HepG2 (cell line): ENCODE results near the gene CDC34. TPM values are rescaled to one million over a fixed set of nuclear protein-coding genes. Genes with fewer than 3 reads are reported as not detected.
A peak's percentile ranks its signal among the peaks of the same experiment; 100 is the strongest.

Source experiments
- CENPT ChIP-seq: sonication (generic); formaldehyde crosslinking; IDR thresholded peaks from 2 replicates; pipeline ENCODE4 v1.8.0; 2022; ENCODE audit warnings: low read depth, mild to moderate bottlenecking, moderate library complexity, missing genetic modification reagents
- FOSL1 ChIP-seq: sonication (generic); formaldehyde crosslinking; IDR thresholded peaks from 2 replicates; pipeline ENCODE4 v1.9.0; 2021; ENCODE audit warnings: missing genetic modification reagents, borderline replicate concordance
- KDM1A ChIP-seq: IDR thresholded peaks from 2 replicates; pipeline ENCODE4 v1.6.1; 2016; ENCODE audit warnings: missing compliant biosample characterization
- NFATC3 ChIP-seq: sonication (generic); formaldehyde crosslinking; IDR thresholded peaks from 2 replicates; pipeline ENCODE4 v1.5.1; 2020; ENCODE audit warnings: mild to moderate bottlenecking, missing genetic modification reagents
- NFYB ChIP-seq: sonication (generic); formaldehyde crosslinking; IDR thresholded peaks from 2 replicates; pipeline ENCODE4 v1.4.0; 2020; ENCODE audit warnings: missing genetic modification reagents
- PHF20 ChIP-seq: sonication (generic); formaldehyde crosslinking; IDR thresholded peaks from 2 replicates; pipeline ENCODE4 v1.5.0; 2020; ENCODE audit warnings: mild to moderate bottlenecking, missing genetic modification reagents
- RFXANK ChIP-seq: IDR thresholded peaks from 2 replicates; pipeline ENCODE4 v1.6.1; 2016
- SP2 ChIP-seq: sonication (generic); formaldehyde crosslinking; IDR thresholded peaks from 2 replicates; pipeline ENCODE4 v1.5.1; 2020; ENCODE audit warnings: mild to moderate bottlenecking, missing genetic modification reagents
- SP5 ChIP-seq: IDR thresholded peaks from 2 replicates; pipeline ENCODE4 v1.6.1; 2016; ENCODE audit warnings: low read depth, borderline replicate concordance
- SUZ12 ChIP-seq: fragments of 150-350 bp; IDR thresholded peaks from 2 replicates; pipeline ENCODE4 v1.6.1; 2014; ENCODE audit warnings: low read depth, low read length
- TAF15 ChIP-seq: fragments of 200-400 bp; formaldehyde crosslinking; IDR thresholded peaks from one replicate; pipeline ENCODE4 v1.6.1; 2018; ENCODE audit warnings: mild to moderate bottlenecking, low read depth, low read length; ENCODE audit not compliant: poor library complexity, severe bottlenecking
- TBP ChIP-seq: sonication (generic); formaldehyde crosslinking; IDR thresholded peaks from 2 replicates; pipeline ENCODE4 v1.5.0; 2020; ENCODE audit warnings: missing genetic modification reagents
- TRIM24 ChIP-seq: sonication (generic); formaldehyde crosslinking; IDR thresholded peaks from 2 replicates; pipeline ENCODE4 v1.8.0; 2022; ENCODE audit warnings: mild to moderate bottlenecking, missing genetic modification reagents
- XRCC5 ChIP-seq: fragments of 200-400 bp; formaldehyde crosslinking; optimal IDR thresholded peaks from 2 replicates; pipeline ENCODE3; 2017; ENCODE audit warnings: mild to moderate bottlenecking, low read length
- ZBTB20 ChIP-seq: sonication (generic); formaldehyde crosslinking; IDR thresholded peaks from 2 replicates; pipeline ENCODE4 v1.8.1; 2023; ENCODE audit warnings: missing genetic modification reagents, low read depth, mild to moderate bottlenecking, borderline replicate concordance
- ZBTB7A ChIP-seq: sonication (generic); formaldehyde crosslinking; IDR thresholded peaks from 2 replicates; pipeline ENCODE4 v1.8.0; 2022; ENCODE audit warnings: mild to moderate bottlenecking, missing genetic modification reagents
- ZNF562 ChIP-seq: sonication (generic); formaldehyde crosslinking; IDR thresholded peaks from 2 replicates; pipeline ENCODE4 v1.8.0; 2022; ENCODE audit warnings: missing genetic modification reagents, borderline replicate concordance
- ZNF570 ChIP-seq: sonication (generic); formaldehyde crosslinking; IDR thresholded peaks from 2 replicates; pipeline ENCODE4 v1.4.0; 2020; ENCODE audit warnings: mild to moderate bottlenecking, missing genetic modification reagents, borderline replicate concordance
- polyA plus RNA-seq, 8 experiments: library from polyadenylated mRNA; depleted of rRNA in 3 of 8; stranded (reverse) in 7 of 8; unstranded in 1 of 8; fragments of >200 nt; fragmentation: Illumina TruSeq in 4 of 8; extraction: Trizol in 4 of 8; gene quantifications; 2 replicates each; pipeline versions ENCODE4 v1.2.1 to v1.2.3, GENCODE V29; 2011 to 2016; ENCODE audit warnings: low read depth in 4 of 8, missing spikeins in 1 of 8, mixed read lengths in 1 of 8; ENCODE audit not compliant: insufficient read depth in 1 of 8
- total RNA-seq, 5 experiments: library from RNA; depleted of rRNA; stranded (reverse); fragments of >200 nt; fragmentation: Illumina TruSeq; extraction: Trizol; gene quantifications; 2 replicates each; pipeline ENCODE4 v1.2.3, GENCODE V29; 2016; ENCODE audit warnings: low read depth in 1 of 5
- TF ChIP-seq, protein P1 (sequence below): sonication (generic); formaldehyde crosslinking; IDR thresholded peaks from 2 replicates; pipeline ENCODE4 v1.4.0; 2020; ENCODE audit warnings: missing genetic modification reagents
- TF ChIP-seq, protein P2 (sequence below): sonication (generic); formaldehyde crosslinking; IDR thresholded peaks from 2 replicates; pipeline ENCODE4 v1.4.0; 2020; ENCODE audit warnings: missing genetic modification reagents, low read depth, mild to moderate bottlenecking, borderline replicate concordance
- TF ChIP-seq, protein P3 (sequence below): sonication (generic); formaldehyde crosslinking; IDR thresholded peaks from 2 replicates; pipeline ENCODE4 v1.8.1; 2023; ENCODE audit warnings: missing genetic modification reagents, mild to moderate bottlenecking, borderline replicate concordance
- TF ChIP-seq, protein P4 (sequence below): sonication (generic); formaldehyde crosslinking; conservative IDR thresholded peaks from 2 replicates; pipeline ENCODE4 v1.4.0; 2020; ENCODE audit warnings: missing genetic modification reagents
- TF ChIP-seq, protein P5 (sequence below): sonication (generic); formaldehyde crosslinking; IDR thresholded peaks from 2 replicates; pipeline ENCODE4 v1.9.0; 2021; ENCODE audit warnings: missing genetic modification reagents, mild to moderate bottlenecking, borderline replicate concordance

CDC34 gene
- total and polyA plus RNA-seq, 2 of the 13 experiments (the other 11 are each of a cell fraction or from before 2014, with no cell fraction given), result 138 to 150 TPM

DNA sequence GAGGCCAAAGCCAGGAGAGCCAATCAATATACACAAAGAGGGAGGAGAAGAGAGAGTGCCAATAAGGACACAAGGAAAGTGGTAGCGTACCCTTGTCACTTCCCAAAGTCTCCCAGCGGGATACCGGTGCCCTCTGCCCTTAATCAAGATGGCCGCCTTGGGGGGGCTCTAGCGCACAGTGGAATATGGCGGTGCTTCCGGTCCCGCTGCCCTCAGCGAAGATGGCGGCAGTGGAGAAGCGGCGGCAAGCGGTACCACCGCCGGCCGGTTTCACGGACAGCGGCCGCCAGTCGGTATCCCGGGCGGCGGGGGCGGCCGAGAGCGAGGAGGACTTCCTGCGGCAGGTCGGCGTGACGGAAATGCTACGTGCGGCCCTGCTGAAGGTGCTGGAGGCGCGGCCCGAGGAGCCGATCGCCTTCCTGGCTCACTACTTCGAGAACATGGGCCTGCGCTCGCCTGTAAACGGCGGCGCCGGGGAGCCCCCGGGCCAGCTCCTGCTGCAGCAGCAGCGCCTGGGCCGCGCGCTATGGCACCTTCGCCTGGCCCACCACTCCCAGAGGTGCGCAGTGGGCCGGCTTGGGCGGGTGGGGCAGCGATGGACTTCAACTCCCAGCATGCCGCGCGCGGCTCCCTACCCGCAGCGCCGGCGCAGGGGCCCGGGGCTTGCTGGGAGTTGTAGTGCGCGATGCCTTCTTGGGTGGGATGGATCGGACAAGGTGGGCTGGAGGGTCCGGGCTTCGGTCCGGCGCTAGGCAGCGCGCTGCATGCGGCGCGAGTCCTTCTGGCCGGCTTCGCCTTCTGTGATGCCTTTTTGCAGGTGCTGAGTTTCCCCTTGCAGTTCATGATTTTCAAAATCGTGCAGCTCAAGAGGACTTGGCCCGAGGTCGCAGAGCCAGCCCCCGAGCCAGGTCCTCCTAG lies 24.0 kb upstream of the CDC34 start, which contains the start of gene TPGS1 (continued):
- TF ChIP-seq, protein P1, sequence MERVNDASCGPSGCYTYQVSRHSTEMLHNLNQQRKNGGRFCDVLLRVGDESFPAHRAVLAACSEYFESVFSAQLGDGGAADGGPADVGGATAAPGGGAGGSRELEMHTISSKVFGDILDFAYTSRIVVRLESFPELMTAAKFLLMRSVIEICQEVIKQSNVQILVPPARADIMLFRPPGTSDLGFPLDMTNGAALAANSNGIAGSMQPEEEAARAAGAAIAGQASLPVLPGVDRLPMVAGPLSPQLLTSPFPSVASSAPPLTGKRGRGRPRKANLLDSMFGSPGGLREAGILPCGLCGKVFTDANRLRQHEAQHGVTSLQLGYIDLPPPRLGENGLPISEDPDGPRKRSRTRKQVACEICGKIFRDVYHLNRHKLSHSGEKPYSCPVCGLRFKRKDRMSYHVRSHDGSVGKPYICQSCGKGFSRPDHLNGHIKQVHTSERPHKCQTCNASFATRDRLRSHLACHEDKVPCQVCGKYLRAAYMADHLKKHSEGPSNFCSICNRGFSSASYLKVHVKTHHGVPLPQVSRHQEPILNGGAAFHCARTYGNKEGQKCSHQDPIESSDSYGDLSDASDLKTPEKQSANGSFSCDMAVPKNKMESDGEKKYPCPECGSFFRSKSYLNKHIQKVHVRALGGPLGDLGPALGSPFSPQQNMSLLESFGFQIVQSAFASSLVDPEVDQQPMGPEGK (CRISPR knock-in tag), result peak; percentile 54
- TF ChIP-seq, protein P2, sequence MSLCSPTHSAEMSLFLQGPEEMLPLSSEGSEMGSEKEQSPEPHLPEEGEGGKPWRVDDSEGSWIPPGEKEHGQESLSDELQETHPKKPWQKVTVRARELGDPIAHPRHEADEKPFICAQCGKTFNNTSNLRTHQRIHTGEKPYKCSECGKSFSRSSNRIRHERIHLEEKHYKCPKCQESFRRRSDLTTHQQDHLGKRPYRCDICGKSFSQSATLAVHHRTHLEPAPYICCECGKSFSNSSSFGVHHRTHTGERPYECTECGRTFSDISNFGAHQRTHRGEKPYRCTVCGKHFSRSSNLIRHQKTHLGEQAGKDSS (CRISPR knock-in tag), result no peak
- TF ChIP-seq, protein P3, sequence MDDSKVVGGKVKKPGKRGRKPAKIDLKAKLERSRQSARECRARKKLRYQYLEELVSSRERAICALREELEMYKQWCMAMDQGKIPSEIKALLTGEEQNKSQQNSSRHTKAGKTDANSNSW, result no peak
- TF ChIP-seq TBP (no peak), SP5 (CRISPR knock-in tag) (peak; percentile 18; the same call in 1 of the 2 replicates), ZNF562 (no peak), ZBTB20 (CRISPR knock-in tag) (no peak; the same call in 1 of the 2 replicates), TAF15 (no peak), KDM1A (CRISPR knock-in tag) (no peak), XRCC5 (peak; percentile 24), SP2 (CRISPR knock-in tag) (peak; percentile 75), CENPT (CRISPR knock-in tag) (no peak), FOSL1 (no peak), RFXANK (no peak), PHF20 (CRISPR knock-in tag) (peak; percentile 51), SUZ12 (peak; percentile 96), ZBTB7A (no peak), ZNF570 (CRISPR knock-in tag) (no peak), NFYB (CRISPR knock-in tag) (peak; percentile 78), NFATC3 (peak; percentile 57; the same call in 1 of the 2 replicates), TRIM24 (CRISPR knock-in tag) (no peak)
- TF ChIP-seq, protein P4, sequence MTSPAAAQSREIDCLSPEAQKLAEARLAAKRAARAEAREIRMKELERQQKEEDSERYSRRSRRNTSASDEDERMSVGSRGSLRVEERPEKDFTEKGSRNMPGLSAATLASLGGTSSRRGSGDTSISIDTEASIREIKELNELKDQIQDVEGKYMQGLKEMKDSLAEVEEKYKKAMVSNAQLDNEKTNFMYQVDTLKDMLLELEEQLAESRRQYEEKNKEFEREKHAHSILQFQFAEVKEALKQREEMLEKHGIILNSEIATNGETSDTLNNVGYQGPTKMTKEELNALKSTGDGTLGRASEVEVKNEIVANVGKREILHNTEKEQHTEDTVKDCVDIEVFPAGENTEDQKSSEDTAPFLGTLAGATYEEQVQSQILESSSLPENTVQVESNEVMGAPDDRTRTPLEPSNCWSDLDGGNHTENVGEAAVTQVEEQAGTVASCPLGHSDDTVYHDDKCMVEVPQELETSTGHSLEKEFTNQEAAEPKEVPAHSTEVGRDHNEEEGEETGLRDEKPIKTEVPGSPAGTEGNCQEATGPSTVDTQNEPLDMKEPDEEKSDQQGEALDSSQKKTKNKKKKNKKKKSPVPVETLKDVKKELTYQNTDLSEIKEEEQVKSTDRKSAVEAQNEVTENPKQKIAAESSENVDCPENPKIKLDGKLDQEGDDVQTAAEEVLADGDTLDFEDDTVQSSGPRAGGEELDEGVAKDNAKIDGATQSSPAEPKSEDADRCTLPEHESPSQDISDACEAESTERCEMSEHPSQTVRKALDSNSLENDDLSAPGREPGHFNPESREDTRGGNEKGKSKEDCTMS (CRISPR knock-in tag), result no peak
- TF ChIP-seq, protein P5, sequence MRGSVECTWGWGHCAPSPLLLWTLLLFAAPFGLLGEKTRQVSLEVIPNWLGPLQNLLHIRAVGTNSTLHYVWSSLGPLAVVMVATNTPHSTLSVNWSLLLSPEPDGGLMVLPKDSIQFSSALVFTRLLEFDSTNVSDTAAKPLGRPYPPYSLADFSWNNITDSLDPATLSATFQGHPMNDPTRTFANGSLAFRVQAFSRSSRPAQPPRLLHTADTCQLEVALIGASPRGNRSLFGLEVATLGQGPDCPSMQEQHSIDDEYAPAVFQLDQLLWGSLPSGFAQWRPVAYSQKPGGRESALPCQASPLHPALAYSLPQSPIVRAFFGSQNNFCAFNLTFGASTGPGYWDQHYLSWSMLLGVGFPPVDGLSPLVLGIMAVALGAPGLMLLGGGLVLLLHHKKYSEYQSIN (CRISPR knock-in tag), result no peak
